ENCODE results near the gene LEMD3. TPM values are rescaled to one million over a fixed set of nuclear protein-coding genes. Genes with fewer than 3 reads are reported as not detected.

LEMD3 gene
- polyA plus RNA-seq, 1 of the 3 experiments (the other 2 are of a cell fraction) = 4.4 TPM

DNA sequence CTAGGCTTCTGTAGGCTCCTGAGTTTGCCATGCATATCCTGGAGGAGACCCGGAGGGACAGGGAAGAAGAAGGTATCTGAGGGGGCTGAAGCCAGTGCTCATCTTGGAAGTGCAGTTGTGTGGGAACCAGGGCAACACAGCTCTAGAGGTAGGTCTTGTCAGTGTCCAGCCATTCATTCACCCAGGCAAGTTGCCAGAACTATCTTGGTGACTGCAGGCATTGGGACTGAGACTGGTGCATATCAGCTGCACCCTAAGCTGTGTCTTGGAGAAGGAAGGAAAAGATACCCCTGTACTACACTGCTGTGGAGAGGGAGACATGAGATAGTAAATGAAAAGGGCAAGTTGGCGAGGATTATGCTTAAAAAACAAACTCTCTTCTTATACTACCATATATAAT lies 43.4 kb upstream of the LEMD3 start:
- Histone ChIP-seq H3K27me3 (ENCODE audit: insufficient read depth) (peaks cover 29% of the 10 kb centered on the region), H3K4me2 (no peak overlapping the region), H3K27ac (ENCODE audit: low read depth in 2 of 2, low read length in 1 of 2) (no peak overlapping the region), H3K79me2 (ENCODE audit: insufficient read depth) (no peaks in the 10 kb centered on the region), H3F3A (replicated peaks; ENCODE audit: insufficient read depth) (no peaks in the 10 kb centered on the region), H3K4me1 (ENCODE audit: control insufficient read depth in 1 of 2, insufficient read depth in 2 of 2, low read depth in 1 of 2, low read length in 1 of 2) (no peaks in the 10 kb centered on the region; a peak in 1 of 4 replicates), H2AFZ (ENCODE audit: low read depth) (no peak overlapping the region), H3K9me3 (no peaks in the 10 kb centered on the region), H3K9ac (no peak overlapping the region), H3K4me3 (ENCODE audit: low read depth in 2 of 2, low read length in 1 of 2) (no peak overlapping the region), H3K36me3 (replicated peaks in 1 of 2; ENCODE audit: control insufficient read depth in 1 of 2, insufficient read depth in 2 of 2, low read length in 1 of 2) (no peaks in the 10 kb centered on the region), H3K9me2 (peaks cover 4% of the 10 kb centered on the region; the same call in 1 of the 2 replicates), H4K20me1 (ENCODE audit: insufficient read depth) (no peaks in the 10 kb centered on the region)
- 13% methylated on average over 2 of the region's 2 CpGs for WGBS (ENCODE audit: low lambda C conversion rate)
- ChIA-PET CTCF (interaction anchor here (1.2 to 1.6 kb wide), 4 partner anchors 17 to 324 kb away, joined by 3 to 6 read pairs (median 4); no protein-coding TSS in a partner anchor), POLR2A (no interaction called here)
- DNase-seq = no peak
- no peak for TF ChIP-seq EZH2phosphoT487 (IDR thresholded peaks at IDR 0.05; ENCODE audit: borderline replicate concordance, low read depth)
- TF ChIP-seq, protein P1, sequence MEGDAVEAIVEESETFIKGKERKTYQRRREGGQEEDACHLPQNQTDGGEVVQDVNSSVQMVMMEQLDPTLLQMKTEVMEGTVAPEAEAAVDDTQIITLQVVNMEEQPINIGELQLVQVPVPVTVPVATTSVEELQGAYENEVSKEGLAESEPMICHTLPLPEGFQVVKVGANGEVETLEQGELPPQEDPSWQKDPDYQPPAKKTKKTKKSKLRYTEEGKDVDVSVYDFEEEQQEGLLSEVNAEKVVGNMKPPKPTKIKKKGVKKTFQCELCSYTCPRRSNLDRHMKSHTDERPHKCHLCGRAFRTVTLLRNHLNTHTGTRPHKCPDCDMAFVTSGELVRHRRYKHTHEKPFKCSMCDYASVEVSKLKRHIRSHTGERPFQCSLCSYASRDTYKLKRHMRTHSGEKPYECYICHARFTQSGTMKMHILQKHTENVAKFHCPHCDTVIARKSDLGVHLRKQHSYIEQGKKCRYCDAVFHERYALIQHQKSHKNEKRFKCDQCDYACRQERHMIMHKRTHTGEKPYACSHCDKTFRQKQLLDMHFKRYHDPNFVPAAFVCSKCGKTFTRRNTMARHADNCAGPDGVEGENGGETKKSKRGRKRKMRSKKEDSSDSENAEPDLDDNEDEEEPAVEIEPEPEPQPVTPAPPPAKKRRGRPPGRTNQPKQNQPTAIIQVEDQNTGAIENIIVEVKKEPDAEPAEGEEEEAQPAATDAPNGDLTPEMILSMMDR (IDR thresholded peaks at IDR 0.05) = no peak
- TF ChIP-seq, protein P2, sequence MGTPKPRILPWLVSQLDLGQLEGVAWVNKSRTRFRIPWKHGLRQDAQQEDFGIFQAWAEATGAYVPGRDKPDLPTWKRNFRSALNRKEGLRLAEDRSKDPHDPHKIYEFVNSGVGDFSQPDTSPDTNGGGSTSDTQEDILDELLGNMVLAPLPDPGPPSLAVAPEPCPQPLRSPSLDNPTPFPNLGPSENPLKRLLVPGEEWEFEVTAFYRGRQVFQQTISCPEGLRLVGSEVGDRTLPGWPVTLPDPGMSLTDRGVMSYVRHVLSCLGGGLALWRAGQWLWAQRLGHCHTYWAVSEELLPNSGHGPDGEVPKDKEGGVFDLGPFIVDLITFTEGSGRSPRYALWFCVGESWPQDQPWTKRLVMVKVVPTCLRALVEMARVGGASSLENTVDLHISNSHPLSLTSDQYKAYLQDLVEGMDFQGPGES (IDR thresholded peaks at IDR 0.05; ENCODE audit: low read depth, low read length) = no peak
- TF ChIP-seq ELF1 (IDR thresholded peaks at IDR 0.05) = no peak
- TF ChIP-seq CHD2 (IDR thresholded peaks at IDR 0.05; ENCODE audit: low read length, partially characterized antibody) = no peak
- no peak for TF ChIP-seq NFIC (IDR thresholded peaks at IDR 0.05; ENCODE audit: borderline replicate concordance)
- no peak for TF ChIP-seq TCF12 (IDR thresholded peaks at IDR 0.05)
- TF ChIP-seq FOXM1 (IDR thresholded peaks at IDR 0.05; ENCODE audit: low read depth) = no peak
- no peak for TF ChIP-seq REST (IDR thresholded peaks at IDR 0.05; ENCODE audit: low read depth, low read length)
- no peak for TF ChIP-seq SIN3A (IDR thresholded peaks at IDR 0.05; ENCODE audit: borderline replicate concordance, low read depth, low read length)
- TF ChIP-seq TAF1 (IDR thresholded peaks at IDR 0.05; ENCODE audit: borderline replicate concordance, low read depth, low read length) = no peak

All from SK-N-SH (cell line).